HG02678 (cell line): ENCODE results near the gene SLC1A3.
A peak's percentile ranks its signal among the peaks of the same experiment; 100 is the strongest.

Experiments used
- ATAC-seq: cut with Tn5 transposase; IDR thresholded peaks from one replicate; pipeline ENCODE4 v1.9.1; 2021; ENCODE audit warnings: mild to moderate bottlenecking, moderate library complexity; ENCODE audit not compliant: unreplicated experiment

Gene SLC1A3

GRCh38 chr5:36682499-36682898, 76.1 kb downstream of the SLC1A3 start:
- no peak for ATAC-seq

- no peak for ATAC-seq
These were observed 77.5 kb downstream of the SLC1A3 start for GRCh38 chr5:36683821-36684434.

GRCh38 chr5:36685631-36686288, 79.4 kb downstream of the SLC1A3 start:
- ATAC-seq, result peak; percentile 17

- ATAC-seq, result no peak
These were observed 80.5 kb downstream of the SLC1A3 start for GRCh38 chr5:36686881-36687280.

- no peak for ATAC-seq
These were observed 82.3 kb downstream of the SLC1A3 start for GRCh38 chr5:36688722-36689121.

GRCh38 chr5:36689225-36689624, 82.8 kb downstream of the SLC1A3 start:
- ATAC-seq, result peak; percentile 32

GRCh38 chr5:36690041-36690961, 83.9 kb downstream of the SLC1A3 start:
- ATAC-seq, result peak; percentile 73

- no peak for ATAC-seq
These were observed 84.8 kb downstream of the SLC1A3 start for GRCh38 chr5:36691226-36691625.

- no peak for ATAC-seq
These were observed 85.4 kb downstream of the SLC1A3 start for GRCh38 chr5:36691696-36692371.

- ATAC-seq, result peak; percentile 68
These were observed 86.7 kb downstream of the SLC1A3 start for GRCh38 chr5:36692791-36693763.

- ATAC-seq, result no peak
These were observed 87.9 kb downstream of the SLC1A3 start for GRCh38 chr5:36694351-36694750.

- peak; percentile 42 for ATAC-seq
These were observed 89.8 kb downstream of the SLC1A3 start for GRCh38 chr5:36696059-36696673.

GRCh38 chr5:36698031-36698430, 91.6 kb downstream of the SLC1A3 start:
- ATAC-seq, result no peak

- ATAC-seq, result peak; percentile 98
These were observed 94.8 kb downstream of the SLC1A3 start for GRCh38 chr5:36701085-36701698.

GRCh38 chr5:36703245-36703860, 96.9 kb downstream of the SLC1A3 start:
- no peak for ATAC-seq

GRCh38 chr5:36704131-36704530, 97.7 kb downstream of the SLC1A3 start:
- ATAC-seq, result no peak

- ATAC-seq, result no peak
These were observed 98.6 kb downstream of the SLC1A3 start for GRCh38 chr5:36705055-36705454.

GRCh38 chr5:36706662-36707061, 100.3 kb downstream of the SLC1A3 start:
- ATAC-seq, result no peak

GRCh38 chr5:36708996-36709395, 102.6 kb downstream of the SLC1A3 start:
- no peak for ATAC-seq
